H54 (cell line): Measurements from ENCODE around the gene PKDCC.

Experiments
- DNase-seq: peaks from one replicate; pipeline ENCODE4 v3.0.0; 2011; ENCODE audit warnings: low spot score, mixed read lengths; ENCODE audit not compliant: insufficient read length
- FAIRE-seq: peaks from 3 replicates; lab custom pipeline; 2011; peaks lifted over from hg19 to GRCh38; lab: Jason Lieb, UNC
- POLR2A ChIP-seq: IDR thresholded peaks from 2 replicates; pipeline ENCODE4 v1.6.1; 2011; ENCODE audit warnings: low read depth, mild to moderate bottlenecking, low read length

Gene PKDCC

DNA sequence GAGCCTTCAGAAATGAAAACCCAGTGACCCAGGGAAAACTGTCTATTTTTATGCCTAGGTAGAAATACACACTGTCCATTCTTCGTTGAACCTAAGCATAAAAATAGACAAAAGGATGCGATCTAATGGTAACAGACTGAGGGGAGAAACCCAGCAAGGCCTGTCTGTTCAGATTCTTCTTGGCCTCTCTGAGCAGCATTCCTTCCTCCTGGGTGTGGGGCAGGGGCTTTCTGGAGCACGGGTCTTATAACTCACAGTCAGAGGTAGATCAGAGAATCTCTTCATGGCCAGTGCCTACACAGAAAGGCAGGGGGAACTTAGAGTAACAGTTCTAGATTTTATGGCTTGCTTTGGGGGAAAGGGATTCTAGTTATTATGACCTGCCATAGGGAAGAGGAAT lies 56.0 kb downstream of the PKDCC start:
- no peak for TF ChIP-seq POLR2A
- FAIRE-seq: no peak
- DNase-seq: no peak

DNA sequence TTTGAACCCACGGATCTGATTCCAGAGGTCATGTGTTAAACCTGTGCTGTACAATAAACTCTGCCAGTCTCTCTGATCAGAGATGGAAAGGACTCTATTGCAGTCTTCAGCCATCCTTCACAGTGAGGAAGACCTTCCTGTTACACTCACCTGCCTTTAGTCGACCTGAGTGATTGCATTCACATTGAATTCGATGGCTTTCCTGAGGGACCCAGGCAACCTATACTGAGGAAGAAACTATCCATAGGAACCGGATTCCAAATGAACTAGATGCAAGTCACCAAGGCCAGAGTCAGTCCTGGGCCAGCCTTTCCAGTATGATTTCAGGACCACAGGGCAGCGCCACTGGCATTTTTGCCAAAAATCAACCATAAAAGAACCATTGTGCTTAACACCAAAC lies 56.8 kb downstream of the PKDCC start:
- TF ChIP-seq POLR2A: no peak
- FAIRE-seq: no peak
- no peak for DNase-seq

DNA sequence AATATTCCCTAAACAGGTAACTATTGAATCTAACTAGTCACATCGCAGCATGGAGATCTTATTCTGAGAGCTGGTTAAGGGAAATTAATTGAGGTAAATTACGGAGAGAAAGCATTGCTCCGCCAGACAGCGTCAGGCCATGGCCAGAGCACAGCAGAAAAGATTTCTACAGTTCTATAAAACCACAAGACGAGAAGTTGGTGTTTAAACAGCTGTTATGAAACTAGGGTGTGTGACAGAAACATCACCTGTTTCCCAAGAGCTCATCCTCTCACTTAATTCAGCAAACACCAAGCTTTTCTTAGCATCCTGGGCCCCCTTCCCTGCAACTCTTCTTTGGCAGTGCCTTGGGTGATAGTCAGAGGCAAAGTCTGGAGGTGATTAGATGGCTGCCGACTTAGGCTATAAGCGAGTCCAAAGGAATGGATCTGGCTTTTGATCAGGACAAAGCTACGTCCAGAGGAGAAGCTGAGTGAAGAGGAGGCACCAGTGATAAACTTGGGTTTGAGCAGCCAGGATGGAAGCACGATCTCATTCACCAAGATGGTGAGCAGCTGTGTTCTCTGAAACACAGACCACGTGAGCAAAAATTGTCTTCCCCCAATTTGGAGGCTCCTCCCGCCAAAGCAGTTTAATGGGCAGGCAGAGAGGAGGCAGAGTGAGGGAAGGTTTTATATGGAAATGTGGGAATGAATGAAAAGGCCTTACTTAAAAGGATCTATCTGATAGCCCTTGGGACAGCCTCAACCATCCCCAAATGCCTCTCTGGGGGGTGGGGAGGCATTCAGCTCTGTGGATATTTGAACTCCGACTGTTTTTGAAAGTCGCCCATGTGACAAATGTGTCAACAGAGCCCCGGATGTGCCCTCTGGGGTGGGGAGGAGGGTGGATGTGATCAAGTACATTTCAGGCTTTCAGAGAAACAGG lies 57.8 kb downstream of the PKDCC start:
- TF ChIP-seq POLR2A: no peak
- FAIRE-seq (no peak), DNase-seq (no peak)

DNA sequence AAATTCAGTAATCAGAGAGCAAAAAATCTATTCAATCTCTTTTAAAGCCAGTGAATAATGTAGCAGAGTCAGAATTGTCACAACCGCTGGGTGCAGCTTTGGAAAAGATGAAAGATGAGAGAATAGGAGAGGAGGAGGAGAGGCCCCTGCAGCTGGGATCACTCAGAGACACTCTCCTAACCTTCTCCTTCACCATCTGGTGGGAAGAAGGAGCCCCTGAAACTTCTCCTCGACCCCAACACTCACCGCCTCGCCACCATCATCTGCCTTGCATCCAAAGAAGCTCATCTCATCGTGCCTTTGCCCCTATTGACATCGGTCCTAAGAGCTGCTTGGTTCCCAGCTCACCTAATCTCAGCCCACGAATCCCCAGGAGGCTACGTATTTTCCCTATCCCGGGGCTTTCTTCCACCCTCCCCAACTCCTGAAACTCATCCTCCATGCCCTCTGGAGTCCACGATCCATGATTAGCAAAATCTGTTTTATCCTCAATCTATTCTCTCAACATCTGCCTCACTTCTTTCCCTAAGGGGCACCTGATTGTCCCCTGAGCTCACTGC lies 58.5 kb downstream of the PKDCC start:
- no peak for FAIRE-seq

DNA sequence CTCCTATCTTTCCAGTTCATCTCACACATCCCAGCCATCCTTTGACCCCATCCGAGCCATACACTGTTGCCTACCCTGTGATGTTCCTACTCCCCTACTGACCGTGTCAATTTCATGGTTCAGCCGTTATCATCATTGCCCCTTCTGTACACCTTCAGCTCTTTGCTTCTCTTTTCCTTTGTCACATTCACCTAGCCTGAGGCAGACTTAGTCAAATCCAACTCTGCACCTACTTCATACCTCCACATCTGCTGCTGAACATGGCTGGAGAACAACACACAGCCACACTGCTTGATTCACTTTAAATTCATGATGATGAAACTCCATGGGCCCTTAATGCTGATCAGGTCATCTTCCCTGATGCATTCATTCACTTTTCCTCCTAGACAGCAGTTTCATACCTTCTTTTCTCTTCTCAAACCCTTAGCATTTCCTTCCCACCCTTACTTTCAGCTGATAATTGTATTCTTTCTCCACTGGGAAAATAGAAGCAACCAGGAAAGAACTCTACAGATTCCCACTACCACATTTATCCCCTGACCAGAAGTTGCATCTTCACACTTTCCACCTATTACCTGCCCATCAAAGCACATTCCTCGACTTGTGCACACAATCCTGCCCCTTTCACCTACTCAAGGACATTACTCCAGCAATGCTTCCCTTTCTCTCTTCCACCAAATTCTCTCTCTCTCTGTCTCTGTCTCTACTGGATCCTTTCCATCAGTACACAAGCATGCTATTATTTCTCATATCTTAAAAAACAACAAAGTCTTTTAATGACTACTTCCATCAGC lies 59.6 kb downstream of the PKDCC start:
- no peak for FAIRE-seq
- no peak for TF ChIP-seq POLR2A
- DNase-seq: no peak

More for the DNA sequence above, 58.5 kb downstream of the PKDCC start:
- TF ChIP-seq POLR2A: no peak
- no peak for DNase-seq
